Subcutaneous abdominal adipose tissue (tissue), 5 donors: ENCODE data around the gene MTERF4.

ENCODE experiments used
- H3K27ac ChIP-seq: one replicate; pipeline ENCODE4 v1.7.0; 2013; ENCODE audit warnings: low read depth, mild to moderate bottlenecking, inconsistent platforms, low read length, moderate library complexity
- H3K27me3 ChIP-seq, 5 donors: one replicate each; pipeline ENCODE4 v1.7.0; 2013; ENCODE audit warnings: low read length in 5 of 5, inconsistent platforms in 1 of 5; ENCODE audit not compliant: control insufficient read depth in 5 of 5, insufficient read depth in 4 of 5
- H3K36me3 ChIP-seq, 5 donors: one replicate each; pipeline ENCODE4 v1.7.0; 2013; ENCODE audit warnings: low read length in 5 of 5; ENCODE audit not compliant: control insufficient read depth in 5 of 5, insufficient read depth in 5 of 5
- H3K4me1 ChIP-seq, 5 donors: one replicate each; pipeline ENCODE4 v1.7.0; 2013; ENCODE audit warnings: low read length in 5 of 5, mild to moderate bottlenecking in 3 of 5, moderate library complexity in 1 of 5; ENCODE audit not compliant: control insufficient read depth in 5 of 5, insufficient read depth in 5 of 5
- H3K4me3 ChIP-seq, 5 donors: one replicate each; pipeline ENCODE4 v1.7.0; 2013; ENCODE audit warnings: low read length in 5 of 5, low read depth in 1 of 5
- H3K9ac ChIP-seq, 5 donors: one replicate each; pipeline ENCODE4 v1.7.0; 2013; ENCODE audit warnings: low read length in 5 of 5, mild to moderate bottlenecking in 4 of 5, moderate library complexity in 3 of 5
- H3K9me3 ChIP-seq, 5 donors: one replicate each; pipeline ENCODE4 v1.7.0; 2013; ENCODE audit warnings: low read length in 5 of 5; ENCODE audit not compliant: control insufficient read depth in 5 of 5
- donor health status: healthy.
- donor health status: healthy.
- donor health status: healthy.
- donor health status: healthy.
- donor health status: healthy.

Gene MTERF4

GRCh38 chr2:241112592-241112991 is 10.5 kb upstream of the MTERF4 start:
- Histone ChIP-seq H3K27me3 (no peaks in the 10 kb centered on the region), H3K4me1 (peaks cover 0 to 13% (median 2%) of the 10 kb centered on the region in 5 donors), H3K9me3 (no peaks in the 10 kb centered on the region), H3K9ac (no peak overlapping the region), H3K4me3 (no peak overlapping the region), H3K36me3 (peaks cover 0 to 11% (median 0%) of the 10 kb centered on the region in 5 donors), H3K27ac (no peak overlapping the region)

DNA sequence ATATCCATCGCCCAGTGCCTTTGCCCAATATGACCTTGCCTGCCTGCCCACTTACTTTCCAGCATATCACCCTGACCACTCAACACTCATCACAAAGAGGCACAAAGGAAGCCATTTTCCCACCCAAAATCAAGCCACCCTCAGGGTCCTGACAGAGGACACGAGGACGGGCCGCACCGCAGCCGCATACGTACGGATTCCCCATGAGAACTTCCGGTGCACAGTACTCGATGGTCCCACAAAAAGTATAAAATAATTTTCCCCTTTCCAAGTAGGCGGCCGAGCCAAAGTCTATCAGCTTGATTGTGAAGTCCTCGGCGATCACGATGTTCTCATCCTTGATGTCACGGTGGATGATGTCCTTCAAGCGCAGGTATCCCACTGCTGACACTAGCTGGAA is 10.0 kb upstream of the MTERF4 start:
- Histone ChIP-seq H3K27me3 (no peaks in the 10 kb centered on the region), H3K36me3 (peaks cover 0 to 11% (median 0%) of the 10 kb centered on the region in 5 donors), H3K4me1 (peaks cover 0 to 13% (median 2%) of the 10 kb centered on the region in 5 donors), H3K27ac (no peak overlapping the region), H3K9ac (no peak overlapping the region), H3K9me3 (no peaks in the 10 kb centered on the region), H3K4me3 (no peak overlapping the region)

GRCh38 chr2:241111440-241111805 is 9.3 kb upstream of the MTERF4 start:
- Histone ChIP-seq H3K4me3 (no peak overlapping the region), H3K9ac (no peak overlapping the region), H3K4me1 (peaks cover 0 to 13% (median 2%) of the 10 kb centered on the region in 5 donors), H3K36me3 (peaks cover 0 to 7% (median 0%) of the 10 kb centered on the region in 5 donors), H3K27me3 (no peaks in the 10 kb centered on the region), H3K27ac (no peak overlapping the region), H3K9me3 (no peaks in the 10 kb centered on the region)

GRCh38 chr2:241110607-241111439 is 8.7 kb upstream of the MTERF4 start:
- Histone ChIP-seq H3K36me3 (peaks cover 0 to 6% (median 0%) of the 10 kb centered on the region in 5 donors), H3K27me3 (no peaks in the 10 kb centered on the region), H3K9me3 (no peaks in the 10 kb centered on the region), H3K4me3 (no peak overlapping the region), H3K4me1 (peaks cover 0 to 13% (median 2%) of the 10 kb centered on the region in 5 donors), H3K27ac (no peak overlapping the region), H3K9ac (no peak overlapping the region)

DNA sequence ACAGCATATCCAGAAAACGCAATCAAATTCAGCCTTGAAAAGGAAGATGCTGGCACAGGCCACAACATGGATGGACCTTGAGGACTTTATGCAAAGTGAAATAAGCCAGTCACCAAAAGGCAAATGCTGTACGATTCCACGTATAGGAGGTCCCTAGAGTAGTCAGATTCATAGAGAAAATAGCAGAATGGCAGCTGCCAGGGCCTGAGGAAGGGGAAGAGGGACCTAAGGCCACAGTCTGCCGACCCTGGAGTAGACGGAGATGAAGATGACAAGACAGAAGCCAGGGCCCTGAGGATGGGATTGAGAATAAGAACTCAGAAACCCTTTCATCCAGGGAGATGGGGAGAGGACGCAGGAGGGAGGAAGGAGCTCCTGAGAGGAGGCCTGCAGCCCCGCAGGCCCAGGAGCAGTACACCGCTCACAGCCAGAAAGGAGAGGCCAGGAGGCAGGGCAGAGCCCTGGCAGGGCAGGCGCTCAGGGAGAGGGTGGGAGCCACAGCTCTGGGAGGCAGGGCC is 8.1 kb upstream of the MTERF4 start:
- Histone ChIP-seq H3K36me3 (peaks cover 0 to 5% (median 0%) of the 10 kb centered on the region in 5 donors), H3K9ac (no peak overlapping the region), H3K27me3 (no peaks in the 10 kb centered on the region), H3K4me3 (no peak overlapping the region), H3K4me1 (peaks cover 0 to 13% (median 4%) of the 10 kb centered on the region in 5 donors), H3K27ac (no peak overlapping the region), H3K9me3 (no peaks in the 10 kb centered on the region)

GRCh38 chr2:241109210-241110088 is 7.4 kb upstream of the MTERF4 start:
- Histone ChIP-seq H3K4me1 (peaks cover 0 to 13% (median 4%) of the 10 kb centered on the region in 5 donors), H3K4me3 (no peak overlapping the region), H3K27me3 (no peaks in the 10 kb centered on the region), H3K36me3 (peaks cover 0 to under 1% (median 0%) of the 10 kb centered on the region in 5 donors), H3K9ac (no peak overlapping the region), H3K27ac (no peak overlapping the region), H3K9me3 (no peaks in the 10 kb centered on the region)

- no peaks in the 10 kb centered on the region for H3K36me3 ChIP-seq
- no peak overlapping the region for H3K9ac ChIP-seq
- H3K27me3 ChIP-seq, result no peaks in the 10 kb centered on the region
- H3K9me3 ChIP-seq, result no peaks in the 10 kb centered on the region
- H3K4me1 ChIP-seq, result peaks cover under 1 to 13% (median 4%) of the 10 kb centered on the region in 5 donors
- H3K27ac ChIP-seq, result no peak overlapping the region
- peak overlapping the region in 2 of 5 donors; percentile 0 to 11 for H3K4me3 ChIP-seq
These were observed 6.5 kb upstream of the MTERF4 start for GRCh38 chr2:241108271-241109209.

DNA sequence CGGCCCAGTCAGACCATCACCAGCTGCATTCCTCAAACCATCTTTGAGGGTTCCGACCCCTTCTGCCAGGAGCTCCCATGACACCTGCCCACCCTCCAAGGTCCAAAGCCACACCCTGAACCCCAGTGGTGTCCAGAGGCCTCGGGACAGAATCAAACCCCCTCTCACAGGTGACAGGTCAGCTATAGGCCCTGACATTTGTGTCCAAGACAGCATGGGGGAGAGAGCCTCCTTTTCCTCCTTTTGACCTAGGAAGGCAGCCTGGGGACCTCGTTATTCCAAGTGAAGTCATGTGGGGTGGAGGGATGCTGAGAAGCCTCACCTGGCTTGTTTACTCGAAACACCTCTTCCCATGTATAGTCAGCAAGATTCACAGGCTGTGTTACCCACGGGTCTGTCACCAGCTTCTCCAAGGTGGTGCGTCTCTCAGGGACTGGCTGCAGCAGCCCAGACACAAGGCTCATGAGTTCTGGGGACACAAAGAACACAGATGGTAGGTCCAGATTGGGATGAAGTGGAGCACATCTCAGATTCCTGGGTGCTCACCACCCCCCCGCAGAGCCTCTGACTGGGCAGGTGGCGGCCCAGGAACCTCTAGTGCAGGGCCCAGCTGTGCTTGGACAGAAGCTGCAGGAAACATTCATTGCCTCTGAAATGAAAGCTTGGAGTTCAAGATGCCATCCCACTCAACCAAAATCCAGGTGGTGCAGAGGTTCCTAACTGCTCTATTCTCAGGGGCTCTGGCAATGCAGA is 5.1 kb upstream of the MTERF4 start:
- H3K9ac ChIP-seq, result no peak overlapping the region
- H3K36me3 ChIP-seq, result no peaks in the 10 kb centered on the region
- H3K4me1 ChIP-seq, result peaks cover 4 to 21% (median 12%) of the 10 kb centered on the region in 5 donors
- no peak overlapping the region for H3K4me3 ChIP-seq
- no peaks in the 10 kb centered on the region for H3K27me3 ChIP-seq
- no peak overlapping the region for H3K27ac ChIP-seq
- no peaks in the 10 kb centered on the region for H3K9me3 ChIP-seq

GRCh38 chr2:241105641-241106040 is 3.6 kb upstream of the MTERF4 start:
- Histone ChIP-seq H3K9me3 (no peaks in the 10 kb centered on the region), H3K36me3 (no peaks in the 10 kb centered on the region), H3K27me3 (no peaks in the 10 kb centered on the region), H3K4me3 (no peak overlapping the region), H3K27ac (no peak overlapping the region), H3K9ac (no peak overlapping the region), H3K4me1 (peaks cover 7 to 30% (median 26%) of the 10 kb centered on the region in 5 donors)
